IMR-90 (cell line): ENCODE measurements around the gene HOXC10. TPM values are rescaled to one million over a fixed set of nuclear protein-coding genes. Genes with fewer than 3 reads are reported as not detected.

Source experiments
- ATAC-seq: fragments of 200-7000 bp; cut with Tn5 transposase; 2 replicates; pipeline ENCODE4 v1.9.1; 2020; ENCODE audit warnings: low read depth, mild to moderate bottlenecking, moderate library complexity
- BruUV-seq: library from RNA; stranded (reverse); fragments of 400-500 nt; replicated peaks from 2 replicates; lab custom pipeline; 2021; lab: Mats Ljungman, UMichigan
- CTCF ChIA-PET: fragments of 300-600 bp; formaldehyde crosslinking; extraction: SDS; loops from one replicate; lab custom pipeline; 2021; ENCODE audit warnings: antibody characterized with exemption; lab: Yijun Ruan, JAX
- POLR2A ChIA-PET: fragments of 300-600 bp; sonication (Branson Sonifier 250); formaldehyde crosslinking; loops from one replicate; lab custom pipeline; 2022; ENCODE audit warnings: antibody characterized with exemption; ENCODE audit not compliant: unreplicated experiment; lab: Charles Lee
- DNase-seq: peaks from one replicate; pipeline ENCODE4 v3.0.0; 2013
- H2AFZ ChIP-seq: replicated peaks from 2 replicates; pipeline ENCODE3; 2013; ENCODE audit warnings: low read length, mild to moderate bottlenecking; ENCODE audit not compliant: poor library complexity
- H2AK5ac ChIP-seq: 2 replicates; pipeline ENCODE4 v1.6.1; 2013; ENCODE audit warnings: low read depth, low read length, inconsistent platforms
- H2AK9ac ChIP-seq: replicated peaks from 2 replicates; pipeline ENCODE3; 2013; ENCODE audit warnings: mild to moderate bottlenecking, low read depth, low read length, moderate library complexity; ENCODE audit not compliant: poor library complexity
- H2BK120ac ChIP-seq: 2 replicates; pipeline ENCODE4 v1.6.1; 2013; ENCODE audit warnings: low read depth, low read length, inconsistent platforms
- H2BK15ac ChIP-seq: 3 replicates; pipeline ENCODE4 v1.6.1; 2013; ENCODE audit warnings: low read depth, low read length, inconsistent platforms
- H2BK20ac ChIP-seq: 2 replicates; pipeline ENCODE4 v1.6.1; 2013; ENCODE audit warnings: low read depth, mild to moderate bottlenecking, inconsistent platforms, low read length, moderate library complexity
- H2BK5ac ChIP-seq: 2 replicates; pipeline ENCODE4 v1.6.1; 2013; ENCODE audit warnings: mild to moderate bottlenecking, low read depth, low read length, inconsistent platforms; ENCODE audit not compliant: poor library complexity, severe bottlenecking
- H3K14ac ChIP-seq: replicated peaks from 2 replicates; pipeline ENCODE4 v1.6.1; 2013; ENCODE audit warnings: low read depth, low read length, inconsistent platforms
- H3K18ac ChIP-seq: 2 replicates; pipeline ENCODE4 v1.6.1; 2013; ENCODE audit warnings: low read depth, low read length, control low read depth
- H3K23ac ChIP-seq: 2 replicates; pipeline ENCODE4 v1.6.1; 2013; ENCODE audit warnings: low read depth, low read length, inconsistent platforms
- H3K27ac ChIP-seq: 2 replicates; pipeline ENCODE4 v1.5.1; 2013; ENCODE audit warnings: mild to moderate bottlenecking, control low read depth, low read length; ENCODE audit not compliant: insufficient read depth
- H3K27me3 ChIP-seq: 2 replicates; pipeline ENCODE4 v1.6.1; 2013; ENCODE audit warnings: low read length; ENCODE audit not compliant: control insufficient read depth, insufficient read depth
- H3K36me3 ChIP-seq: 2 replicates; pipeline ENCODE4 v1.6.1; 2013; ENCODE audit warnings: low read length, mixed read lengths; ENCODE audit not compliant: control insufficient read depth, insufficient read depth
- H3K4ac ChIP-seq: 2 replicates; pipeline ENCODE4 v1.6.1; 2013; ENCODE audit warnings: low read depth, low read length, inconsistent platforms
- H3K4me1 ChIP-seq: 2 replicates; pipeline ENCODE4 v1.6.1; 2013; ENCODE audit warnings: low read length, mixed read lengths; ENCODE audit not compliant: control insufficient read depth, insufficient read depth
- H3K4me2 ChIP-seq: 2 replicates; pipeline ENCODE4 v1.6.1; 2013; ENCODE audit warnings: low read depth, mild to moderate bottlenecking, control low read depth, low read length, moderate library complexity
- H3K4me3 ChIP-seq: 2 replicates; pipeline ENCODE4 v1.5.1; 2013; ENCODE audit warnings: low read depth, mild to moderate bottlenecking, control low read depth, low read length, moderate library complexity; ENCODE audit not compliant: insufficient read depth
- H3K56ac ChIP-seq: 2 replicates; pipeline ENCODE4 v1.6.1; 2013; ENCODE audit warnings: low read length, inconsistent platforms; ENCODE audit not compliant: insufficient read depth; ENCODE audit errors: extremely low read depth
- H3K79me1 ChIP-seq, 2 experiments: 2 replicates each; pipeline ENCODE4 v1.6.1; 2013; ENCODE audit warnings: low read length in 2 of 2, inconsistent platforms in 1 of 2, low read depth in 1 of 2
- H3K9ac ChIP-seq: 2 replicates; pipeline ENCODE4 v1.6.1; 2013; ENCODE audit warnings: low read depth, low read length, control low read depth
- H3K9me1 ChIP-seq: 2 replicates; pipeline ENCODE4 v1.6.1; 2013; ENCODE audit warnings: low read length, inconsistent platforms; ENCODE audit not compliant: insufficient read depth
- H3K9me3 ChIP-seq: 2 replicates; pipeline ENCODE4 v1.6.1; 2013; ENCODE audit warnings: low read length; ENCODE audit not compliant: control insufficient read depth, insufficient read depth
- H4K20me1 ChIP-seq: 2 replicates; pipeline ENCODE4 v1.6.1; 2013; ENCODE audit warnings: low read length, inconsistent platforms; ENCODE audit not compliant: insufficient read depth
- H4K5ac ChIP-seq: 2 replicates; pipeline ENCODE4 v1.6.1; 2013; ENCODE audit warnings: mild to moderate bottlenecking, low read depth, low read length, control low read depth
- H4K8ac ChIP-seq, 2 experiments: 2 replicates each; pipeline ENCODE4 v1.6.1; 2013; ENCODE audit warnings: low read depth in 2 of 2, low read length in 2 of 2, control low read depth in 1 of 2, inconsistent platforms in 1 of 2
- H4K91ac ChIP-seq: 2 replicates; pipeline ENCODE4 v1.6.1; 2013; ENCODE audit warnings: low read depth, low read length, inconsistent platforms; ENCODE audit not compliant: insufficient read depth
- CEBPB ChIP-seq: IDR thresholded peaks from 2 replicates; pipeline ENCODE4 v1.6.1; 2012; ENCODE audit warnings: low read depth, low read length, improper control_type of control experiment
- CHD1 ChIP-seq: IDR thresholded peaks from 2 replicates; pipeline ENCODE4 v1.6.1; 2012; ENCODE audit warnings: low read depth, low read length, improper control_type of control experiment
- FOS ChIP-seq: fragments of 150-350 bp; IDR thresholded peaks from 2 replicates; pipeline ENCODE4 v1.6.1; 2016; ENCODE audit warnings: low read depth, low read length
- MAFK ChIP-seq: IDR thresholded peaks from 2 replicates; pipeline ENCODE4 v1.6.1; 2012; ENCODE audit warnings: low read depth, low read length, improper control_type of control experiment
- MAZ ChIP-seq: IDR thresholded peaks from 2 replicates; pipeline ENCODE4 v1.6.1; 2012; ENCODE audit warnings: low read depth, mild to moderate bottlenecking, low read length, improper control_type of control experiment, moderate library complexity, borderline replicate concordance
- RAD21 ChIP-seq: IDR thresholded peaks from 2 replicates; pipeline ENCODE4 v1.6.1; 2012; ENCODE audit warnings: low read length, improper control_type of control experiment
- RCOR1 ChIP-seq: IDR thresholded peaks from 2 replicates; pipeline ENCODE4 v1.6.1; 2012; ENCODE audit warnings: mild to moderate bottlenecking, low read length, improper control_type of control experiment; ENCODE audit not compliant: insufficient replicate concordance
- SMC3 ChIP-seq: fragments of 150-350 bp; IDR thresholded peaks from 2 replicates; pipeline ENCODE4 v1.6.1; 2016; ENCODE audit warnings: low read depth, mild to moderate bottlenecking, antibody characterized with exemption, low read length, moderate library complexity
- WGBS, 2 experiments: methylation state at CpG; one replicate each; pipeline versions ENCODE4 v1.1.5 to v1.1.7; 2013; ENCODE audit warnings: missing lambda C conversion rate in 2 of 2; ENCODE audit not compliant: insufficient read length in 1 of 2; ENCODE audit errors: extremely low coverage in 2 of 2; 5-methylcytosine and 5-hydroxymethylcytosine counted together
- dilution Hi-C: fragments of 300-500 bp; cut with HindIII; formaldehyde crosslinking; loops from one replicate; pipeline ENCODE4 v1.14.3; 2018; ENCODE audit warnings: low sequenced_read_pairs; ENCODE audit not compliant: unreplicated experiment
- in situ Hi-C: fragments of 300-500 bp; cut with MboI; formaldehyde crosslinking; loops from 3 replicates; pipeline ENCODE4 v1.14.3; 2019; ENCODE audit warnings: low sequenced_read_pairs, inconsistent platforms, mixed read lengths
- intact Hi-C: fragments of 100-400 bp; cut with micrococcal nuclease; formaldehyde crosslinking; loops from 2 replicates; pipeline ENCODE4 v1.10.0; 2022
- polyA plus RNA-seq, 3 experiments: library from polyadenylated mRNA; depleted of rRNA; stranded (reverse); fragments of >200 nt; gene quantifications; 2 replicates each; pipeline ENCODE4 v1.2.3, GENCODE V29; 2012; ENCODE audit warnings: low replicate concordance in 1 of 3
- total RNA-seq: library from RNA; depleted of rRNA; stranded (reverse); fragments of >200 nt; gene quantifications from 2 replicates; pipeline ENCODE4 v1.2.3, GENCODE V29; 2012
- TF ChIP-seq, protein P1 (sequence below): fragments of 150-350 bp; IDR thresholded peaks from 2 replicates; pipeline ENCODE4 v1.6.1; 2017; ENCODE audit warnings: mild to moderate bottlenecking, antibody characterized with exemption, low read length, low read depth
- TF ChIP-seq, protein P2 (sequence below): conservative IDR thresholded peaks from 2 replicates; pipeline ENCODE4 v1.5.1; 2012; ENCODE audit warnings: mild to moderate bottlenecking, low read depth, low read length, improper control_type of control experiment

The HOXC10 gene
- total and polyA plus RNA-seq, 2 of the 4 experiments (the other 2 are of a cell fraction): 0.15 TPM; not detected in 1

DNA sequence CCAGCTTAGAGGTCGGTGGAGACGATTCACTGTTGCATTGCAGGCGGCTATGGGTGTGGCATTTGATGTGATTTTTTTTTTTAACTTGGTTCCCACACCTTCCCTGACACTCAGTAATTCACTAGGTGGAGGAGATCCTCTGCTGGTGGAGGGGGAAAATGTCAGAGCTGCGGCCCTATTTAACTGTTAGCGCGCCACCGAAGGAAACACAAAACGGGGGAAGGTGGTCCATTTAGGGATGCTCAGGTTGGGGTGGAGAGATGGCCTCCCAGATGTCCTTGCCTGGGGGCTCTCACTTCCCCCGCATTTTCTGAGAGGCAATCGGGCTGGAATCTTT, 34.5 kb upstream of the HOXC10 start (continued):
- TF ChIP-seq MAFK (no peak), CHD1 (no peak), RCOR1 (no peak), RAD21 (no peak)

DNA sequence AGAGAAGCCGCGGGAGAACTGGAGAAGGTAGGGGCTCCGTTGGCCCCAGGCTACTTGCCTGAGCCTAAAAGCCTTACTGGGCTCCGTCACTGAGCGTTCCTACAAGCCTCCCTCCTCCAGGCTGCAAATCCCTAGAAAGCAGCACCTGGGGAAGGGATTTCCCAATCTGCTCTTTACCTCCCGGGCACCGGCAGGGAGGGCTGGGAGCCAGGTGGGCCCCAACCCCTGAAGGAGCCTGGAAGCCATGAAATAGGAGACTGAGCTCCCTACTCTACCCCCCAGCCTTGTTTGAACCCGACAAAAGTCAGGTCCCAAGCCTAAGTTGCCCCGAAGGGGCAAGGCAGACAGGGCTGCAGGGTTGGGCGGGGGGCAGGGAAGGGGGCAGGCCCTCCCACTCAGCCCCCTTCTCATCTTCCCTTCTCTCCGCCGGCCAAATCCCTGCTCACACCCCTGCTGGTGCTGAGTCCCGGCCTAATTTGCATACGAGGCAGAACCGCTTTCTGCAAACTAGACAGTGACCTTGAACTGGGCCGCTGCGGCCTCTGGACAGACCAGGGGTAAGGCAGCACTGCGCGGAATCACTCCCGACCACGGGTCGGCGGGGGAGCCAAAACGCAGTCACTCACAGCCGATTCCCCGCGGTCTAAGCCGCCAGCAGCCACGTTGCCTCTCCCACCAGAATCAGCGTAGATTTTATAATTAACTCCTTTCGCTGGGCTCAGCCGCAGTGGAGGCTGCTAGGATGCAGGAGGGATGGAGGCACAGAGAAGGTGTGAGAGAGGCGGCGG, 34.0 kb upstream of the HOXC10 start:
- Histone ChIP-seq H3K9me1 (no peaks in the 10 kb centered on the region), H2AK9ac (no peak overlapping the region), H3K36me3 (no peaks in the 10 kb centered on the region), H2BK15ac (no peak overlapping the region), H2BK120ac (no peak overlapping the region), H4K5ac (no peak overlapping the region), H3K9ac (no peak overlapping the region), H3K4me3 (no peak overlapping the region), H2AFZ (no peak overlapping the region), H3K79me1 (no peaks in the 10 kb centered on the region), H3K9me3 (peaks cover 4% of the 10 kb centered on the region; the same call in 1 of the 2 replicates), H2AK5ac (no peak overlapping the region), H3K18ac (no peak overlapping the region), H3K27ac (no peak overlapping the region), H4K8ac (no peak overlapping the region), H4K91ac (no peak overlapping the region), H3K14ac (no peak overlapping the region), H3K4me1 (no peaks in the 10 kb centered on the region), H3K27me3 (peaks cover 94% of the 10 kb centered on the region), H3K23ac (no peak overlapping the region), H3K4ac (no peak overlapping the region), H3K4me2 (no peak overlapping the region), H2BK5ac (no peak overlapping the region), H2BK20ac (no peak overlapping the region), H4K20me1 (no peaks in the 10 kb centered on the region), H3K56ac (no peak overlapping the region)
- intact Hi-C loops (no loop called here), in situ Hi-C loops (no loop called here), dilution Hi-C loops (no loop called here)
- WGBS, 2 experiments: 0% methylated on average over 5 of the region's 34 CpGs; no CpG with 5 or more reads in 1 of the 2 experiments
- ATAC-seq (no peak), DNase-seq (no peak)
- POLR2A ChIA-PET: no interaction called here
- no TSS peak for BruUV-seq
- TF ChIP-seq, protein P1, sequence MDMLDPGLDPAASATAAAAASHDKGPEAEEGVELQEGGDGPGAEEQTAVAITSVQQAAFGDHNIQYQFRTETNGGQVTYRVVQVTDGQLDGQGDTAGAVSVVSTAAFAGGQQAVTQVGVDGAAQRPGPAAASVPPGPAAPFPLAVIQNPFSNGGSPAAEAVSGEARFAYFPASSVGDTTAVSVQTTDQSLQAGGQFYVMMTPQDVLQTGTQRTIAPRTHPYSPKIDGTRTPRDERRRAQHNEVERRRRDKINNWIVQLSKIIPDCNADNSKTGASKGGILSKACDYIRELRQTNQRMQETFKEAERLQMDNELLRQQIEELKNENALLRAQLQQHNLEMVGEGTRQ: no peak
- TF ChIP-seq MAZ (no peak), RCOR1 (no peak), CEBPB (no peak), FOS (no peak), SMC3 (no peak), RAD21 (no peak)
- TF ChIP-seq, protein P2, sequence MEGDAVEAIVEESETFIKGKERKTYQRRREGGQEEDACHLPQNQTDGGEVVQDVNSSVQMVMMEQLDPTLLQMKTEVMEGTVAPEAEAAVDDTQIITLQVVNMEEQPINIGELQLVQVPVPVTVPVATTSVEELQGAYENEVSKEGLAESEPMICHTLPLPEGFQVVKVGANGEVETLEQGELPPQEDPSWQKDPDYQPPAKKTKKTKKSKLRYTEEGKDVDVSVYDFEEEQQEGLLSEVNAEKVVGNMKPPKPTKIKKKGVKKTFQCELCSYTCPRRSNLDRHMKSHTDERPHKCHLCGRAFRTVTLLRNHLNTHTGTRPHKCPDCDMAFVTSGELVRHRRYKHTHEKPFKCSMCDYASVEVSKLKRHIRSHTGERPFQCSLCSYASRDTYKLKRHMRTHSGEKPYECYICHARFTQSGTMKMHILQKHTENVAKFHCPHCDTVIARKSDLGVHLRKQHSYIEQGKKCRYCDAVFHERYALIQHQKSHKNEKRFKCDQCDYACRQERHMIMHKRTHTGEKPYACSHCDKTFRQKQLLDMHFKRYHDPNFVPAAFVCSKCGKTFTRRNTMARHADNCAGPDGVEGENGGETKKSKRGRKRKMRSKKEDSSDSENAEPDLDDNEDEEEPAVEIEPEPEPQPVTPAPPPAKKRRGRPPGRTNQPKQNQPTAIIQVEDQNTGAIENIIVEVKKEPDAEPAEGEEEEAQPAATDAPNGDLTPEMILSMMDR: no peak
- CTCF ChIA-PET: no interaction called here
